GM12873 (cell line): ENCODE data around the gene SLIT1.

Experiments
- CTCF ChIP-seq: IDR thresholded peaks from 2 replicates; pipeline ENCODE4 v1.5.1; 2012; ENCODE audit warnings: low read depth, mild to moderate bottlenecking, moderate library complexity, low read length, control low read depth; ENCODE audit not compliant: insufficient read depth; ENCODE audit errors: missing control alignments

Gene SLIT1

GRCh38 chr10:97186911-97187310 is 1.2 kb upstream of the SLIT1 start:
- TF ChIP-seq CTCF = no peak

GRCh38 chr10:97184971-97185325 is 811 bp downstream of the SLIT1 start:
- TF ChIP-seq CTCF = no peak

GRCh38 chr10:97183314-97183713 is 2.4 kb downstream of the SLIT1 start:
- TF ChIP-seq CTCF = no peak

- TF ChIP-seq CTCF = no peak
Measured at GRCh38 chr10:97182288-97182990, 3.3 kb downstream of the SLIT1 start.

GRCh38 chr10:97180986-97181385 is 4.8 kb downstream of the SLIT1 start:
- TF ChIP-seq CTCF = no peak

GRCh38 chr10:97180363-97180755 is 5.4 kb downstream of the SLIT1 start:
- no peak for TF ChIP-seq CTCF

- no peak for TF ChIP-seq CTCF
Measured at GRCh38 chr10:97179731-97180362, 5.9 kb downstream of the SLIT1 start.
